OCI-M2 (cell line): ENCODE measurements around the gene RUNX1.
"Not testable (repeated sequence)": the region's sequence is repeated elsewhere in the genome, so short reads cannot be mapped to it uniquely, and the experiment has no call there.

Source experiments
- DNase-seq: peaks from one replicate; lab custom pipeline; 2025; ENCODE audit not compliant: unreplicated experiment; lab: John Stamatoyannopoulos, UW

RUNX1 gene

DNA sequence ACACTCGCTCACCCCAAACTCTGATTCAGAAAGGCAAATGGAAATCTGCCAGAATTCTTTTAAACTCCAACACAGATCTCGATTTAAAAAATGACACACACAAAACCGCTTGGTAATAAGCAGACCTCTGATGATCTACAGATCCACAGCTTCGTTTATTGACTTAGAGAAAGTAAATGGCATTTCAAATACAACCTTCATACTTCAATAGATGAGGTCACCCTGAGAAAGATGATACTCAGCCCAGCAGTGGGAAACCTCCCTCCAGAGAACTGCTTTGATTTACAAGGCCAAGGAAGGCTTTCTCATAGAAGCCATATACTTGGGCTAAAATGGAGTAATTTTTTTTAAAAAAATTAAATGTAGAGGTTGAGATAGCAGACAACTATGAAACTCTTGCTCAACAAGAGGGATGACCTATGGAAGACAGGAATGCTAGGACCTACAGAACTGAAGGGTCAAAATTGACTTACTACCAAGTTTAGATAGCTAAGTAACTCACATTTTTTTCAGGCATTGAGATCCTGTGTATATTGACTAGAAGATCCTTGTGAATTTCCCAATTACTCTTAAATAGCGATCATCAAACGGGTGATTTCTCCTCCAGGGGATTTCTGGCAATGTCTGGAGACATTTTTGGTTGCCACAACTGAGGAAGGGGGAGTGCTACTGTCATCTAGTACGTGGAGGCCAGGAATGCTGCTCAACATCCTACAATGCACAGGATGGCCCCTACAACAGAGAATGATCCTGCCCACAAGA is 236.4 kb downstream of the RUNX1 start:
- no peak for DNase-seq

DNA sequence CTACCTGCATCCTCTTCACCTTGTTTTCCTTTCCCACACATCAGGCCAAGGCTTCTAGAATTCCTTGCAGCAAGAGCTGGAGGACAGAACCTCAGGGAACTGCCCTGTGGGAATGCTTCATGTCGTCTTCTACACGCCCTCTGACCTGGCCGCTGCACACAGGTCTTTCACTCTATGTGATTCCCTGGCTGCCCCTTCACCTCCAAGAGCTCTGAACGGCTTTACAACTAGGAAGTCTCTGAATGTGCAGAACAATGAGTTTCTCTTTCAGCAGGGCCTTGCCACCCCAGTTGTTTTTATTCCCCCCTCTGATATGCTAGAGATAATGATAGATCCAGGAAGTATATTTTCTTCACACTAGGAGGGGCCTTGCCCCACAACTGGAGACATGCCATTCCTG is 237.7 kb downstream of the RUNX1 start:
- DNase-seq, result no peak

GRCh38 chr21:34810786-34811185 is 238.3 kb downstream of the RUNX1 start:
- no peak for DNase-seq

GRCh38 chr21:34809822-34810221 is 239.3 kb downstream of the RUNX1 start:
- no peak for DNase-seq

DNA sequence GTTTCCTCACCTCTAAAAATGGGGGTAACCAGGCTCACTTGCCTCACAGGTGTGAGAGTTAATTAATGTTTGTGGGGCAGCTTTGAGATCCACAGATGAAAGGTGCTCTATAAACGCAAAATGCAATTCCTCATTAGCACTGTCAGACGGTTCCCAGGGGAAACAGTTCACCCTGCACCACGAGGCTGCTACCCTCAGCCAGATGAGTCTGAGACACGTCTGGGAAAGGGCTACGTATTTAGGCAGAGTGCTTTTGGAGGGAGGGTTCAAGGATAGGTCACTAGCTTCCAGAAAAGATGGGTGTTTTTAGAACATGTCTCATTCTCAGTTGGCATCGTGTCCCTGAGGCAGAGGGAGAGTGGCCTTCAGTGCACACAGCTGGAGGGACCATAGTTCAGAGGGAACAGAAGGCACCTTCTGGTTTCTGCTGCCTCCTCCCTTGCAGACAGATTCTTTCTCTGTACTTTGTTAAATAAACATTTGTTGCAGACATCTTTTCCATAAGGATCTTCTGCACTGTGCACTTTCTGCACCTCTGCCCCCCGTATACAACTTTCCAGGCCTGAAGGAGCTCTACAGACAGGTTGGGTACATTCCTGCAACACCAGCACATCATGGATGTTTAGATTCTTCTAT is 240.4 kb downstream of the RUNX1 start:
- DNase-seq, result no peak

DNA sequence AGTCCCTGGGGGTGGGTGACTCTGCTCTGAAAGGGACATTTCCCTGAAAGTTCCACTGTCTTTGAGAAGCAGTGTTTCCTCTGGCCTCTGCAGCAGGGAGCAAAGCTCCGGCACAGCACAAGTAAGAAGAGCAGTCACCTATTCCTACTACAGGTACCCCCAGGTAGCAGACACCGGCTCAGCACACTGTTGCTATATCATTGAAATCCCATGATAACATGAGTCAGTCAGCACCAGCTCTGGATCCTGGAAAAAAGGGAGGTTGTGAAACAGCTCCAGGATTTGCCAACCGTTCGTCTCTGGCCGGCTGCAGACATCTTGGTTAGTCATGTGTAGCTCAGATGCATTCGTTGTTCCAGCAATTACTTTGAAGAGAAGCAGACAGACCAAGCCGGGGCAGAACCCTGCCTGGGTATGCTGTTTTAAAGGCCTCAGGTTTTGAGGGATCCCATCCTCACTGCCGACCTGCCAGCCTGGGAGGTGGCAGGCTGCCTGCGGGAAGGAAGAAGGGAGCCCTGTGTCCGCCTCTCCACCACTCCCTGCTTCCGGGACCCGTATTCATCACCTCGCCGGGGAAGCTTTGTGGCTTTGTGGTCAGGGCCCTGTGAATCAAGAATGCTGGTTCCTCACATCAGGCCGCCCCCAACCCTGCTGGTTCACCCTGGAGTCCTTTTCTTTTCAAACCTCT is 241.1 kb downstream of the RUNX1 start:
- DNase-seq, result no peak

GRCh38 chr21:34807146-34807880 is 241.8 kb downstream of the RUNX1 start:
- no peak for DNase-seq

- DNase-seq, result no peak
These were observed 242.7 kb downstream of the RUNX1 start for GRCh38 chr21:34806423-34806822.

DNA sequence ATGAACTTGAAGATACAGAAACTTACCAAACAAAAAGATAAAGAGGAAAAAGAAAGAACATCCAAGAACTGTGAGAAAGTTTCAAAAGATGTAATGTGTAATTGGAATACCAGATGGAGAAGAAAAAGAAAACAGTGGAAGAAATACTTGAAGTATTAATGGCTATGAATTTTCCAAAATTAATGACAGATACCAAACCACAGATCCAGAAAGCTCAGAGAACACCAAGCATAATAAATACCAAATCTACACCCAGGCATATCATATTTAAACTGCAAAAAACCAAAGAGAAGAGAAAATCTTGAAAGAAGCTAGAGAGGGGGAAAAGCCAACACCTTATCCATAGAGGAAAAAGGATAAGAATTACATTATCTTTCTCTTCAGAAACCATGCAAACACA is 243.9 kb downstream of the RUNX1 start:
- no peak for DNase-seq

GRCh38 chr21:34804584-34804983 is 244.5 kb downstream of the RUNX1 start:
- not testable (repeated sequence) for DNase-seq

DNA sequence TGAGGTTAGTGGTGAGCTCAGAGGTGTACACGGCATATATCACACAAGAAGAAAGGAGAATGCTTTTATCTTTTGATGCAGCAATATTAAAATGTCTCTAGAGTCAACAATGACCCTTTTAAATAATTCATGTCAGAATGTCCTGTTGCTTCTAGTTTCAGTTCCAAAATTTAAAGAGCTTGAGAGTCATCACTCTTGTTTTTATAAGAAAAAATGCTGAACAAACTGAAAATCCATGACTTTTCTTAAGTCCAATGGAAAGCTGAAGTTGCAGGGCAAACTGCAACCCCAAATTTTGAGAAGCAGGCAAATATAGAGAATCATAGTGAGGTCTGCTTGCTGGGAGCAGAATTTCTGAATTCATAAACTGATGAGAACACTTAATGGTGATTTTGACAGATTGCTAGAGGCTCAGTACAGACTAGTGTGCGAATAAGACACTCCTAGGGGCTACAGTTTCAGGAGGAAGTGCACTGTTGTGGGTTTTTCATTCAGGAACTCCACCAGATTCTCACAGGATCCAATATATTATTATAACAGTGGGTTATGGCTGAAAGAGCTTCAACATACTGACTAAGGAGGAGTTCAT is 245.2 kb downstream of the RUNX1 start:
- DNase-seq, result no peak

DNA sequence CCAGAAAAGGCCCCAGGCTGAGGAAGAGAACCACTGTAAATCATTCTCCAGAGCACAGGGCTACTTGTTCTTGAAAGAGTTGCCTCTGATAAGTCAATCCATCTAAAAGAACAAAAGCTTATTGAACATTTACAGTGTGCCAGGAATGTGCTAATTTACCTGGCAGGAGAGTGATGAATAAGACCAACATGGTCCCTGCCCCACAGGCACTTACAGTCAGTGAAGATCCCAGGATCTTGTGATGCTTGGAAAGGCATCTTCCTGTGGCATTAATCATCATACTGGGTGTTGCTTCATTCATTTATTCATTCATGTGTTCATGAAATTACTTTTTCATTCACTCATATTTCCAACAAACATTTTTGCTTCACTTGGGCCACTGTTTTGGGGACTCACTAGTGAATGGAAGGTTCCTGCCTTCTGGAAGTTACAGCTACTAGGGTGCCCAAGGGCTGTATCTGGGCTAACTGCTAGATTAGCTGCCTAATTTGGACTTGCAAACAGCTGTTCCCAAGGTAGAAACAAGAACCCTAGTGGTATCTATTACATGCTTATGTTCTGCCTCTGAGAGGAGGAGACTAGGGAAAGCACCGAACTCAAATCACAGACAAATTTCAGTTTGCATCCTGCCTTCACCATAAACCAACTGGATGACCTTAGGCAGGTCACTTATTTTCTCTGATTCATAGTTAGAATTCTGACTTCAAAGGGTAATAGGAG is 246.8 kb downstream of the RUNX1 start:
- DNase-seq, result no peak

DNA sequence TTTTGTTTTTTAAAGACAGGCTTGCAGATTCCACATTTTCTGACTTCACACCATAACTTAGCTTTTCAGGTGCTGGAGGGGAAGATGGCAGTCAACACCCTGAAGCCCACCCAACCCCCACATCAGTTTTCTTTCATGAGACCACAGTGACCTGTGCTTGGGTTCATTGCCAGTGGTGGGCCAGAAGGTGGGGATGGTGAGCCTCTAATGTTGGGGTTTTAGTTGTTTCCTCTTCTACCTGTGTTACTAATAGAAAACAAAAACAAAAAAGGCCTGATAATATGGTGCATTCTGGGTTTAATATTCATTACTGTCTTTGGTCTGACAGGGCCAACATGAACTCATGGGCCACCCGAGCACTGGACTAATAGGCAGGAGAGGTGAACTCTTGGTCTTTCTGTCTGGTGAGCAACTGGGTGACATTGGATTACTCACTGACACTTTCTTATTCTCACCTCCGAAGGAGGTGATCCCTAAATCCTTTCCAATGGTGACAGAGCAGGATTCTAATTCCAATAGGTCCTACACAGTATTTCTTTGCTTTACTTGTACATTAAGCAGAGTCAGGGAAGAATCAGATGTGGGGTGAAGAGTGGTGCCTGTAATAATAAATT is 247.5 kb downstream of the RUNX1 start:
- no peak for DNase-seq

GRCh38 chr21:34800797-34801518 is 248.1 kb downstream of the RUNX1 start:
- DNase-seq, result no peak

GRCh38 chr21:34799092-34799491 is 250.0 kb downstream of the RUNX1 start:
- no peak for DNase-seq

DNA sequence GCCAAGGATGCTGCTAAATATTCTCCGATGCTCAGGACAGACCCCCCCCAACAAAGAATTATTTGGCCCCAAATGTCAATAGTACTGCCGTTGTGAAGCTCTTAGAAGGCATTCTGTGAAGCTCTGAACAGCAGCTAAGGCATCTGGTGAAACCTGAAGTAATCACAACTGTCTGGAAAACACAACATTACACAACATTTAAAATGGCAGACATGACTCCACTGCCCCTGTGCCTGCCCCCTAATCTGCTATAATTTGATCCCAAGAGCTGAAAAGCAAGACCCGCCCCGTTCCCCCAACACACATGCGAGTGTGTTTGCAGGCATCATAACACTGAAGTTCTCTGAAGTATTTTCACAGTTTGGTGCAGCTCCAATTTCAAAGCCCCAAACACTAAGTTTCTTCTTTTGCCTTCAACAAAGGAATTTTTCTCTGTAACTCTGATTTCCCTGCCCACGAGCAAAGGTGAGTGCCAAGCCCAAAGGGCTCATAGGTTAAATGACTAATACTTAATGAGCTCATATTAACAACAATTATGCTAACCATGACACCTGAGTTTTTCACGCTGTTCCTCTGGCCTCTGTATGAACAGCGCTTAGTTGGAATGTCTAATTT is 251.1 kb downstream of the RUNX1 start:
- no peak for DNase-seq

GRCh38 chr21:34797201-34797525 is 251.9 kb downstream of the RUNX1 start:
- no peak for DNase-seq

DNA sequence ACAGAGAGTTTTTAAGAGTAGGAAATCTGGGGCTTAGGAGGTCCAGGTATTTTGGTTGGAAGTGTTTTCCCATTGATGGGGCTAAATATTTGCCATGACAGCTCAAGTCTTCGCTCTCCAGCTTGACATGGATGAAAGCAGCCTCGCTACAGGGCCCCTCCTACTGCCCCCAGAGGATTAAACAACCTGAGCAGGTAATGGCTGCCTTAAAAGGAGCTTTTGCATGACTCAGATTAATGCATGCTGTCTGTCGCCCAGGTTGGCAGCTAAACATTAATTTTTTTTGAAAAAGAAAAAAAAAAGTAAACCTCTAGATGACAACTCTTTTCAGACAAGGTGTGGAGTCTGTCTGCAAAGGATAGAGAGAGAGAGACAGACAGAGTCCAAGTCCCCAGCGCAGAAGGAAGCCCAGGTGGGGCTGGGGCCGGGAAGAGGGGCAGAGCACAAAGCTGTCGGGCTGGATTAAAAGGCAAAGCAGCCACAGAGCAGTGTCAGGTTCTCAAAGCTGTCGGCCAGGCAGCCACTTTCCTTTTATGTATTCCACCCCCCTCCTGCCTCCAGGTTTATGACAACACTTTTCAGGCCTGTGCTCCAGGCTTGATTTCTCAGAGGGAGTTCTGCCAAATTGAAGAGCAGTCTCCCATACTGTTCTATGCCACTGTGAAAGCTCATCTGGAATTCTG is 252.4 kb downstream of the RUNX1 start:
- DNase-seq, result no peak
